Measurements from ENCODE around the gene TM6SF1. TPM values are rescaled to one million over a fixed set of nuclear protein-coding genes. Genes with fewer than 3 reads are reported as not detected.
A peak's percentile ranks its signal among the peaks of the same experiment; 100 is the strongest.
"Not testable (repeated sequence)": the region's sequence is repeated elsewhere in the genome, so short reads cannot be mapped to it uniquely, and the experiment has no call there.

The TM6SF1 gene
- total RNA-seq, 2 donors from 2014 or later: 1.2 to 1.9 TPM

GRCh38 chr15:83082730-83083386 is 24.6 kb upstream of the TM6SF1 start:
- Mint-ChIP-seq H3K27me3 (ENCODE audit: insufficient read depth) (peaks cover 11% of the 10 kb centered on the region), H3K4me3 (no peak overlapping the region)

GRCh38 chr15:83085461-83085860 is 22.0 kb upstream of the TM6SF1 start:
- 90% methylated on average over 2 to 3 of the region's 3 CpGs for WGBS, 2 experiments (ENCODE audit: insufficient coverage in 1 of 2, insufficient read length in 1 of 2)
- H3K27me3 ChIP-seq (ENCODE audit: control insufficient read depth, insufficient read depth, low read length, poor library complexity, severe bottlenecking); DNase-seq; H3K27ac Mint-ChIP-seq; H3K9ac ChIP-seq (ENCODE audit: extremely low read depth, low read length, poor library complexity, severe bottlenecking); H3K36me3 ChIP-seq (ENCODE audit: control insufficient read depth, insufficient read depth, low read length); H3K9me3 ChIP-seq (ENCODE audit: control insufficient read depth, low read length); H3K4me1 ChIP-seq (ENCODE audit: control insufficient read depth, insufficient read depth, low read length); H3K9me3 Mint-ChIP-seq; H3K4me3 Mint-ChIP-seq; H3K36me3 Mint-ChIP-seq (ENCODE audit: low read depth); H3K4me1 Mint-ChIP-seq; H3K27ac ChIP-seq (ENCODE audit: low read depth, low read length); H3K4me3 ChIP-seq (ENCODE audit: low read length); H3K27me3 Mint-ChIP-seq (ENCODE audit: insufficient read depth): not testable (repeated sequence)
- TF ChIP-seq CTCF (conservative IDR thresholded peaks at IDR 0.05): peak; percentile 61

More at GRCh38 chr15:83082730-83083386, 24.6 kb upstream of the TM6SF1 start:
- Histone ChIP-seq H3K9ac (ENCODE audit: extremely low read depth, low read length, poor library complexity, severe bottlenecking) (no peak overlapping the region), H3K4me3 (ENCODE audit: low read length) (no peak overlapping the region), H3K9me3 (ENCODE audit: control insufficient read depth, low read length) (no peaks in the 10 kb centered on the region), H3K27ac (ENCODE audit: low read depth, low read length) (no peak overlapping the region), H3K36me3 (ENCODE audit: control insufficient read depth, insufficient read depth, low read length) (no peaks in the 10 kb centered on the region), H3K27me3 (ENCODE audit: control insufficient read depth, insufficient read depth, low read length, poor library complexity, severe bottlenecking) (no peaks in the 10 kb centered on the region), H3K4me1 (ENCODE audit: control insufficient read depth, insufficient read depth, low read length) (no peaks in the 10 kb centered on the region)
- TF ChIP-seq CTCF (conservative IDR thresholded peaks at IDR 0.05): no peak
- 88 to 98% methylated on average over 4 to 5 of the region's 5 CpGs for WGBS, 2 experiments (ENCODE audit: insufficient coverage in 1 of 2, insufficient read length in 1 of 2)
- no peak for DNase-seq
- no peak overlapping the region for H3K27ac Mint-ChIP-seq
- H3K4me1 Mint-ChIP-seq: no peaks in the 10 kb centered on the region
- H3K36me3 Mint-ChIP-seq (ENCODE audit: low read depth): no peaks in the 10 kb centered on the region
- no peaks in the 10 kb centered on the region for H3K9me3 Mint-ChIP-seq

GRCh38 chr15:83085864-83086552 is 21.4 kb upstream of the TM6SF1 start:
- not testable (repeated sequence) for H3K4me3 Mint-ChIP-seq; H3K27ac ChIP-seq (ENCODE audit: low read depth, low read length); H3K27ac Mint-ChIP-seq; H3K9me3 Mint-ChIP-seq; H3K27me3 Mint-ChIP-seq (ENCODE audit: insufficient read depth); H3K9me3 ChIP-seq (ENCODE audit: control insufficient read depth, low read length); H3K36me3 Mint-ChIP-seq (ENCODE audit: low read depth); DNase-seq; H3K9ac ChIP-seq (ENCODE audit: extremely low read depth, low read length, poor library complexity, severe bottlenecking); H3K4me1 ChIP-seq (ENCODE audit: control insufficient read depth, insufficient read depth, low read length); H3K27me3 ChIP-seq (ENCODE audit: control insufficient read depth, insufficient read depth, low read length, poor library complexity, severe bottlenecking); H3K36me3 ChIP-seq (ENCODE audit: control insufficient read depth, insufficient read depth, low read length); H3K4me3 ChIP-seq (ENCODE audit: low read length); H3K4me1 Mint-ChIP-seq
- 91 to 95% methylated on average over 6 to 8 of the region's 8 CpGs for WGBS, 2 experiments (ENCODE audit: insufficient coverage in 1 of 2, insufficient read length in 1 of 2)
